Gastrocnemius medialis (tissue), 4 donors: ENCODE measurements around the gene ATG9B.

Experiments used
- POLR2A ChIP-seq, 2 donors: fragments of 450-650 bp; IDR thresholded peaks; one replicate each; pipeline ENCODE4 v1.6.1; 2017; ENCODE audit warnings: antibody characterized with exemption in 2 of 2, mild to moderate bottlenecking in 2 of 2, moderate library complexity in 2 of 2
- TF ChIP-seq, protein P1 (sequence below), 5 experiments: fragments of 450-650 bp in 3 of 5; fragments of 200-600 bp in 2 of 5; sonication (generic) in 2 of 5; IDR thresholded peaks in 4 of 5; conservative IDR thresholded peaks in 1 of 5; 1 replicate in 4 of 5; 2 replicates in 1 of 5; pipeline ENCODE4 v1.5.1; 2016 to 2019; ENCODE audit warnings: antibody characterized with exemption in 5 of 5, mild to moderate bottlenecking in 3 of 5, moderate library complexity in 3 of 5

DNA sequence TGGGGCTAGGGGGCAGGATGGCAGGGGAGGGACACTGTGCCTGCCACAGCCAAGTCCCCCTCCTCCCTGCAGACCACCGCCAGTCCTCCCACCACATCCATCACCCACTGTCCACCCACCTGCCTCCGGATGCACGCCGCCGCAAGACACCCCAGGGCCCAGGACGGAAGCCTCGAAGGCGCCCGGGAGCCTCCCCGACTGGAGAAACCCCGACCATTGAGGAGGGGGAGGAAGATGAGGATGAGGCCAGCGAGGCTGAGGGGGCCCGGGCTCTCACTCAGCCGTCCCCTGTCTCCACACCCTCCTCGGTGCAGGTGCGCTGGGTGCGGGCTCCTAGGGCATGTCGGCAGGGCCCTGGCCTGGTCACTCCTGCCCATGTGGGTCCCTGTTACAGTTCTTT, 40.2 kb upstream of the ATG9B start:
- TF ChIP-seq, protein P1, sequence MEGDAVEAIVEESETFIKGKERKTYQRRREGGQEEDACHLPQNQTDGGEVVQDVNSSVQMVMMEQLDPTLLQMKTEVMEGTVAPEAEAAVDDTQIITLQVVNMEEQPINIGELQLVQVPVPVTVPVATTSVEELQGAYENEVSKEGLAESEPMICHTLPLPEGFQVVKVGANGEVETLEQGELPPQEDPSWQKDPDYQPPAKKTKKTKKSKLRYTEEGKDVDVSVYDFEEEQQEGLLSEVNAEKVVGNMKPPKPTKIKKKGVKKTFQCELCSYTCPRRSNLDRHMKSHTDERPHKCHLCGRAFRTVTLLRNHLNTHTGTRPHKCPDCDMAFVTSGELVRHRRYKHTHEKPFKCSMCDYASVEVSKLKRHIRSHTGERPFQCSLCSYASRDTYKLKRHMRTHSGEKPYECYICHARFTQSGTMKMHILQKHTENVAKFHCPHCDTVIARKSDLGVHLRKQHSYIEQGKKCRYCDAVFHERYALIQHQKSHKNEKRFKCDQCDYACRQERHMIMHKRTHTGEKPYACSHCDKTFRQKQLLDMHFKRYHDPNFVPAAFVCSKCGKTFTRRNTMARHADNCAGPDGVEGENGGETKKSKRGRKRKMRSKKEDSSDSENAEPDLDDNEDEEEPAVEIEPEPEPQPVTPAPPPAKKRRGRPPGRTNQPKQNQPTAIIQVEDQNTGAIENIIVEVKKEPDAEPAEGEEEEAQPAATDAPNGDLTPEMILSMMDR (IDR thresholded peaks at IDR 0.05 in 4 of 5, conservative IDR thresholded peaks at IDR 0.05 in 1 of 5) = no peak
- no peak for TF ChIP-seq POLR2A (IDR thresholded peaks at IDR 0.05)
